ENCODE data around the gene ZAP70.

DNA sequence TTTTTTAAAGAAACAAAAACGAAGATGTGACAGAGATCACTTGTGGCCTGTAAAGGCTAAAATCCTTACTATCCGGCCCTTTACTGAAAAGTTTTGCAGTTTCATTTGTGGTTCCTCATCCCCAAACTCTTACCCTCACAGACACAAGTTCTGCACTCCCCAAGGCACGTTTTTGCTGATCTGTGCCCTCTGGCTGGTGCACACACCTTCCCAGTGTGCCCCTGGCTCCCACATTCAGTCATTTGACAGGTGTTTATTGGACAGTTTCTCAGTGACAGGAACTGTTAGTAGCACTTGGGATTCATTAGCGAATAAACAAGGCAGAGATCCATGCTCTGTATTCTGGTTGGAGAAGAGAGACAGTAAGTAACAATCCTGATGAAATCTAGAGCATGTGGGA is 22.8 kb downstream of the ZAP70 start:
- no peak for TF ChIP-seq POLR2AphosphoS5 (IDR thresholded peaks at IDR 0.05)
- no peak for TF ChIP-seq POLR2A (IDR thresholded peaks at IDR 0.05)
- TF ChIP-seq CTCF (IDR thresholded peaks at IDR 0.05): no peak
- no peak for TF ChIP-seq EP300 (IDR thresholded peaks at IDR 0.05; ENCODE audit: low read depth)

Data from transverse colon (tissue), 4 donors.